MM.1S (cell line): ENCODE measurements around the gene MRPL27.

Experiments used
- EZH2phosphoT487 ChIP-seq: fragments of 300-600 bp; sonication (generic); IDR thresholded peaks from 2 replicates; pipeline ENCODE4 v1.6.1; 2018; ENCODE audit warnings: antibody characterized with exemption, low read length
- TF ChIP-seq, protein P1 (sequence below): fragments of 300-600 bp; sonication (generic); IDR thresholded peaks from 2 replicates; pipeline ENCODE4 v1.5.1; 2016; ENCODE audit warnings: antibody characterized with exemption, low read length, mixed read lengths

- TF ChIP-seq, protein P1, sequence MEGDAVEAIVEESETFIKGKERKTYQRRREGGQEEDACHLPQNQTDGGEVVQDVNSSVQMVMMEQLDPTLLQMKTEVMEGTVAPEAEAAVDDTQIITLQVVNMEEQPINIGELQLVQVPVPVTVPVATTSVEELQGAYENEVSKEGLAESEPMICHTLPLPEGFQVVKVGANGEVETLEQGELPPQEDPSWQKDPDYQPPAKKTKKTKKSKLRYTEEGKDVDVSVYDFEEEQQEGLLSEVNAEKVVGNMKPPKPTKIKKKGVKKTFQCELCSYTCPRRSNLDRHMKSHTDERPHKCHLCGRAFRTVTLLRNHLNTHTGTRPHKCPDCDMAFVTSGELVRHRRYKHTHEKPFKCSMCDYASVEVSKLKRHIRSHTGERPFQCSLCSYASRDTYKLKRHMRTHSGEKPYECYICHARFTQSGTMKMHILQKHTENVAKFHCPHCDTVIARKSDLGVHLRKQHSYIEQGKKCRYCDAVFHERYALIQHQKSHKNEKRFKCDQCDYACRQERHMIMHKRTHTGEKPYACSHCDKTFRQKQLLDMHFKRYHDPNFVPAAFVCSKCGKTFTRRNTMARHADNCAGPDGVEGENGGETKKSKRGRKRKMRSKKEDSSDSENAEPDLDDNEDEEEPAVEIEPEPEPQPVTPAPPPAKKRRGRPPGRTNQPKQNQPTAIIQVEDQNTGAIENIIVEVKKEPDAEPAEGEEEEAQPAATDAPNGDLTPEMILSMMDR = no peak
- TF ChIP-seq EZH2phosphoT487 = no peak
Observed at GRCh38 chr17:50346313-50347116, 26.5 kb downstream of the MRPL27 start.
